GM21717 (cell line): ENCODE results near the gene HHAT.

Experiments
- ATAC-seq: cut with Tn5 transposase; IDR thresholded peaks from one replicate; pipeline ENCODE4 v1.9.1; 2021; ENCODE audit warnings: mild to moderate bottlenecking, moderate library complexity; ENCODE audit not compliant: unreplicated experiment

The HHAT gene

DNA sequence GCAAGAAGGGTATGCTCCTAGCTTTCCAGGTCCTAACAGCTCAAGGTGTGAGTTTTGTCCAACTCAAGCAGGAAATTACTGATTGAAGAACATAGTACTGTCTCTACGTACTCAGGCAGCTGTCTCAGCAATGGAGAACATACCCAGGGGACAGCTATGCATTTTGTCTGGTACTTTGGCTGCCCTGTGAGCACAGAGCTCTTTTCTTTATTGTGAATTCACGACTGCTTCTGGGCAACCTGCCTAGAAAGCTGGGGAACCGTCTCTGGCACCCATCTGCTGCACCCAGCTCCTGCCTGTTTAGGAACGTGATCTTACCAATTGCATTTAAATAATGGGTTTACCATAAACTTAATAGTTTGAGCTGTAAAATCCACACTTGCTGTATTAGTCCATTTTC is 258.1 kb downstream of the HHAT start:
- no peak for ATAC-seq

DNA sequence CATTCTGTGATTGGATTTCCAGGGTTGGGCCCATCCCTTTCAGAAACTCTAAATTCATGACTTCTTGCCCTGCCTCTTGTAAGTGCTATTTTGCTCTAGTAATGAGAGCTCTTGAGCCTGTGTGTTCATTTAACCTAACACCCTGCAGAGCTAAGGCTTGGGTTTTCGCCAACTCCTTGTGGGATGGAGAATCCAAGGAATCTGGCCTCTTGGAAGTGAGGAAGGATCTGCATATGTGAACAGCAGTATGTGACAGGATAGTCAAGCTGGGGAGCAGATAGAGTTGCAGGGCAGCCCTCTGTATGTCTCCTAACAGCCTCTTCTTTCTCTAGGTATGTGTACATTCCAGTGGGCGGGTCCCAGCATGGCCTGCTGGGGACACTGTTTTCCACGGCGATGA is 258.9 kb downstream of the HHAT start:
- ATAC-seq = no peak

DNA sequence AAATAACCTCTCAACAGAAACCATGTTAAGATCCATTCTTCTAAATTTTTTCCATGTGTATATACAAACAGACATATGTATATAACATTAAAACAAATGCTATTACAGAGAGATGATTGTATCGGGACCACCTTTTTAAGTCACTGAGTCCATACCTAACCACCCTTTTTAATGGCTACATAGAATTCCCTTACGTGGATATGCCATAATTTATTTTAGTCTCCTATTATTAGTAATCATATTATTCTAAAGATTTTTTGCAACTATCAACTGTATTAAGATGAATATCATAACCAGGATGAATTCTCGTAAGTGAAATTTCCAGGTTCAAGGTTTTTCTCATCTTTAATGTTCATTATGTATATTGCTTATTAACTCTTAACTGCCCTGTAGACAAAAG is 259.7 kb downstream of the HHAT start:
- ATAC-seq = no peak

DNA sequence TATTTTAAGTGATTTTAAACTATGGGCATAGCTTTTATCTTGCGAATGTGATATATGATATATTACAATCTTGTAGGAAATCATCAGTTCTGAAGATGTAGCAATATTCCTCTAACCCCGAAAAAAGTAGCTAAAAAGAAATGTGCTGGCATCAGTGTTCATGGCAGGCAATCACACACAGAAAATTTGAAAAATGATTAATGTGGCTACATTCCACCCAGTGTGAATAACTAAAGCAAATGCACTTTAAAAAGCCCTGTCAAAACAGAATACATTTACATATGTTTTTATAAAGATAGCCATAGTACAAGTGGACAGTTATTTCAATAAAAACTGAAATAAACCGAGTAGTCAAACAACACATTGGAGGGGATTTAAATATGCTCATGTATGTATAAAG is 260.2 kb downstream of the HHAT start:
- ATAC-seq = no peak

DNA sequence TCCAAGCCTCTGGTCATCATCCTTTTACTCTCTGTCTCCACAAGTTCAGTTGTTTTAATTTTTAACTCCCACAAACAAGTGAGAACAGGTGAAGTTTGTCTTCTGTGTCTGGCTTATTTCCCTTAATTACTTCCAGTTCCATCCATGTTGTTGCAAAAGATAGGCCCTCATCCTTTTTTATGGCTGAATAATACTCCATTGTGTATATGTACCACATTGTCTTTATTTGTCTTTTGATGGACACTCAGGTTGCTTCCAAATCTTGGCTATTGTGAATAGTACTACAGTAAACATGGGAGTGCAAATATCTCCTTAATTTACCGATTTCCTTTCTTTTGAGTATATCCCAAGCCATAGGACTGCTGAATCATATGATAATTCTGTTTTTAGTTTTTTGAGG is 262.5 kb downstream of the HHAT start:
- no peak for ATAC-seq

DNA sequence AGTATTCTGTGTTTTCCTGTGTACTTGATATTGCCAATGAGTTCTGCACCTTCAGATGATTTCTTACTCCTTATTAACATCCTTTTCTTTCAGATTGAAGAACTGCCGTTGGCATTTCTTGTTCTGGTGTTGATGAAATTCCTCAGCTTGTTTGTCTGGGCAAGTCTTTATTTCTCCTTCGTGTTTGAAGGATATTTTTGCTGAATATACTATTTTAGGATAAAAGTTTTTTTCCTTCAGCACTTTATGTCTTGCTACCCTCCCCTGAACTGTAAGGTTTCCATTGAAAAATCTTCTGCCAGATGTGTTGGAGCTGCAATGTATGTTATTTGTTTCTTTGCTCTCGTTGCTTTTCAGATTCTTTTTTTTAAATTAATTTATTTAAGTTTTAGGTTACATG is 265.9 kb downstream of the HHAT start:
- ATAC-seq = no peak

DNA sequence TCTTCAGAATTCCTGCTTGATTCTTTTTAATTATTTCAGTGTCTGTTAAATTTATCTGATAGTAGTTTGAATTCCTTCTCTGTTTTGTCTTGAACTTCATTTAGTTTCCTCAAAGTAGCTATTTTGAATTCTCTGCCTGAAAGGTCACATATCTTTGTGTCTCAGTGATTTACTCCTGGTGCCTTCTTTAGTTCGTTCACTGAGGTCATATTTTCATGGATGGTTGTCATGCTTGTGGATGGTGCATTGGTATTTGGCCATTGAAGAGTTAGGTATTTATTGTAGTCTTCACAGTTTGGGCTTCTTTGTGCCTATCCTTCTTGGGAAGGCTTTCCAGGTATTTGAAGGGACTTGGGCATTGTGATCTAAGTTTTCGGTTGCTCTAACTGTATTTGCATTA is 267.9 kb downstream of the HHAT start:
- ATAC-seq = no peak

DNA sequence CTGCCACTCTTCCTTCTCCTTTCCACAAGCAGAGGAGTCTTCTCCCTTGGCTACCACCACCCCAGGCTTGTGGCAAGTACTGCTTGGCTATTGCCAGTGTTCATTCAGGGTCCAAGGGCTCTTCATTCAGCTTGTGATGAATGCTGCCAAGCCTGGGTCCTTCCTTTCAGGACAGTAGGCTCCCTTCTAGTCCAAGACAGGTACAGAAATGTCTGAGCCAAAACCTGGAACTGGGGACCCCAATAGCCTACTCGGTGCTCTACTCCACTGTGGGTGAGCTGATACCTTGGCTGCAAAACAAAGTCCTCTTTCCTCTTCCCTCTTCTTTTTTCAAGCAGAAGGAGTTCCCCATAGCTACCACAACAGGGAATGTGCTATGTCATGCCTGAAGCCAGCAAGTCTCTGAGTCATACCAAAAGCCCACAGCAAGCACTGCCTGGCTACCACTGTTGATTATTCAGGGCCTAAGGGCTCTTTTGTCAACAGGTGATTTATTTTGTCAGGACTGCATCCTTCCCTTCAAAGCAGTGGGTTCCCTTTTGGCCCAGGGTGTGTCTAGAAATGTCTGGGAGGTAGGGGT is 268.9 kb downstream of the HHAT start:
- peak; percentile 97 for ATAC-seq

DNA sequence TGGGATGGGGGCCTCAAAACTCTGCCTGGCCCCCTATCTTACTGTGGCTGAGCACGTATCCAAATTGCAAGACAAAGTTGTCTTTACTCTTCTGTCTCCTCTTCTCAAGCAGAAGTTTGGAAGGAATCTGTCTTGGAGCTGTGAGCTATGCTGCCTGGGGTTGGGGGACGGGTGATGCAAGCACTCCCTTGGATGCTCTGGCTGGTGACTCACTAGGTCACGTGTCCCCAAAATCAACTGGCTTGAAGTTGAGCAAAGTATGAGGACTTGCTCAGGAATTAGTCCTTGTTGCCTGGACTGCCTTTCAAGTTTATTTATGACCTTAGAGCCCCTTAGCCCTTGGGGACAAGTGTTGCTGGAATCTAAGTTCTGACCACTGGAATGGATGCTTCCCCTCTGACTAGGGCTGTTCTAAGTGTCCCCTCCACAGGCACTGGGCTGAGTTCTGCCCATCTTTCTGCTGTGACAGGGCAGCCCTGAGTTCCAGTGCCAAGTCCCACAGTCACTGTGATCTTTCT is 269.5 kb downstream of the HHAT start:
- ATAC-seq = peak; percentile 20

DNA sequence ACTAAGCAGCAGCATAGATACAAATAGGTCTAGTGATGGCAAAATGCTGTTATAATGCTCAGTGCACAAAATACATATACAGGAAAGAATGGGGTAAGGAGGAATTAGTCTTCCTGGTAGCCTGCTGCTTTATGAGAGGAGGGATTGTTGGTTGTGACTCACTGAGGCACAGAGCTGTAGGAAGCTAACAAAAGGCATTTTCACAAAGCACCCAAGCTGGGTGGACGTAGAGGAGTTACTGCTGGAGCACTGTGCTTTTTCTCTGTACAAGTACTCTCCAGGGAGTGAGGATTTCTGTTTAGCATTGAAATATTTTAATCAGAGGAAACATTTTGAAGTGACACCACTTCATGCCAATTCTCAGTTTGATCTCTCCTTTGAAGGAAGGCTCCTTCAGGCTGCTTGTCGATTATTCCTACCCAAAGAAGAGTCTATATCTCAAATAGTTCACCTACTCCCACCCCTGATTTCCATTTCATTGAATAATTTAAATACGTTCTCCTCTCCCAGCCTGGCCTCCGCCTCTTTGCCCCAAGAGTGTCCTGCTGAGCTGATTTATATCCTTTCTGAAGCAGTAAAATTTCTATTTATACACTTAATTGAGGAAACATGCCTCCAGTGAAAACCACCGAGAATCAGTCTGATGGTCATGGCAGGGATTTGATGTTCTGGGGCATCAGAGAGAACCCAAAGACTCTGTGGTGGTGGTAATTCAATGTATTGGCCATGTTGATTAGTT is 271.9 kb downstream of the HHAT start:
- ATAC-seq = no peak

DNA sequence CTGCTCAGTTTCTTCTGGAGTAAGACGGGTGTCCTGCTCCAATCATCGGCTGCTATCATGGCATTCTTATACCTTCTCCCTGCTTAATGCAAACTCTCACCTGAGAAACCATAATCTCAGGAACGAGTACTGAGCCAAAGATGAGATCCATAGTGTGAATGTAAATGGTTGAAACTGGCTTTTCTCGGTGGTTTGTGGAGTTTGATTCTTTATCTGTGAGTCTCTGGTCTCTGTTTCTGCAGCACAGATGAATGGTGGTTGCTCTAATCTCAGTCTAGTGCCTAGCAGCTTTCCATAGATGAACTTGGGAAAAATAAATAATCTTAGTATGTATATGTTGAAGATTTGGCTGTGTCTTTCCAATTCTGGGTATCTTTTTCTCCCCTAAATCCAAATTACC is 274.4 kb downstream of the HHAT start:
- no peak for ATAC-seq

DNA sequence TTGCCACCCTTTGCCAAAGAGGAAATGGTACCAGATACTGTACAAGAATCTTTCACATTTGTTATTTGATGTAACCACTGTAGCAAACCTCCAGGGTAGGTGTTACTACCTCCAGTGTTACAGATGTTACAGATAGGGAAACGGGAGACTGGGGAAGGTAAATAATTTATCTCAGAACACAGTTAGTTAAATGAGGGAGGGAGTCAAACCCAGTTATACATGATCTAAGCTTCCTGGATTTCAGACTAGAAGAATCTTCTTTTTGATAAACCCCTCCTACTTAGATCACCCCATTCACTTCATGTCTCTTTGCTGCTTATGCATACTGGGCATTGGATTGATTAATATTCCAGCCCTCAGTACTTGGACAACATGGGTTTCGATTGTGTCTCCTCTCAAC is 276.4 kb downstream of the HHAT start:
- no peak for ATAC-seq

DNA sequence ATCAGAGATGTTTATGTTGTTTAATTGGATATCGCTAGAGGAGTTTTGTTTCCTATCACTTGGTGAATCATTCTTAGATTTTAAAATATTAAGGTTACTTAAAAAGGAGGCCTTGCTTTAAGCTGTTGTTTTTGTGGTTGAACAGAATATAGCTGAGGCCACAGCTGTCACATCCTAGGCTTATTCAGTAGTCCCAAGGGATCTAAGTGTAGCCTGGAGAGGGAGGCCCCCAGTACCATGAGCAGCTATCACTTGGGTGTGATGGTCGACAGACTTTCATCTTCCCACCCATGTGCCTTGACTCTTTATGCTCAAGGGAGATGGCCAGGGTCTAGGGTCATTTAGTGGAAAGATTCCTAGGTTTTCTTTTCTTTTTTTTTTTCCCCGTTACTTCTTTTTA is 278.7 kb downstream of the HHAT start:
- no peak for ATAC-seq

DNA sequence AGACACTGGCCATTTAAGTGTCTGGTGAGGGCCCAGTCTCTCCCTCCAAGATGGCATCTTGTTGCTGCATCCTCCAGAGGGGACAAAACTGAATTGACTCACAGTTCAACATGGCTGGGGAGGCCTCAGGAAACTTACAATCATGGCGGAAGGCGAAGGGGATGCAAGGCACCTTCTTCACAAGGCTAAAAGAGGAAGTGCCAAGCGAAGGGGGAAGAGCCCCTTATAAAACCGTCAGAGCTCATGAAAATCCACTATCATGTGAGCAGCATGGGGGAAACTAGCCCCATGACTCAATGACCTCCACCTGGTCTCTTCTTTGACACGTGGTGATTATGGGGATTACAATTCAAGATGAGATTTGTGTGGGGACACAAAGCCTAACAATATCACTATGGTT is 280.1 kb downstream of the HHAT start:
- ATAC-seq = no peak

DNA sequence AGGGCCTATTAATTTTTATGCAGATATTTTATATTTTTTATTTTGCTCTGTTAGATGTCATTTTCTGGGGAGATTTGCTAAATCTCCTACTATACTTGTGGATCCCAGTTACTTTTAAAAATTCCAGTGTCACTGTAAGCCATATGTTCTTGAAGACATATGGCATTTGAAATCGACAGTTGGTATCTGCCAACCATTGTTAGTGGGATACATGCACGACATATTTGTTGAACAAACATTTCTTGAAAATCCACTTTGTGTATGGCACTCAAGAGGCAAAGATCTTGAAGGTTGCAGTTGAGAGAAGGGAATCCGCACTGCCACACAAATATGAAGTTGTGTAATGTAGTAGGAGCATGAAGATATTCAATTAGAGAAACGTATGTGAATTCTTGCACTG is 287.7 kb downstream of the HHAT start:
- no peak for ATAC-seq

DNA sequence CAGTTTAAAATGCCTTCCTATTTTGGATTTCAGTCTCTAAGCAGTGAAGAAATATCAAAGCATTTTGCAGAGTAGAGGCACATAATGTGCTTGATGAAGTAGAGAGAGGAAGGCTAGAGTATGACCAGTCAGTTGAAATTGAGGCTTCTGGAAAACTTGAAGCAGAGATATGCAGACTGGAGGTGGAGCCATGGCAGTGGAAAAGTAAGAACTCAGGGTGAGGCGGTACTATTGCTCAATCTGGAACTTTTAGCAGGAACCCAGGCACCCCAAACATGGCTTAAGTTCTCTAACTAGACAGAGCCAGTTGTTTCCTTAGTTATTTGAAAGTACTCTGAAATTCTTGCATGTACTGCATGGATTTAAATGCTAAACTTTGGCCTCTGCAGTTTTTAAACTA is 288.6 kb downstream of the HHAT start:
- ATAC-seq = no peak

DNA sequence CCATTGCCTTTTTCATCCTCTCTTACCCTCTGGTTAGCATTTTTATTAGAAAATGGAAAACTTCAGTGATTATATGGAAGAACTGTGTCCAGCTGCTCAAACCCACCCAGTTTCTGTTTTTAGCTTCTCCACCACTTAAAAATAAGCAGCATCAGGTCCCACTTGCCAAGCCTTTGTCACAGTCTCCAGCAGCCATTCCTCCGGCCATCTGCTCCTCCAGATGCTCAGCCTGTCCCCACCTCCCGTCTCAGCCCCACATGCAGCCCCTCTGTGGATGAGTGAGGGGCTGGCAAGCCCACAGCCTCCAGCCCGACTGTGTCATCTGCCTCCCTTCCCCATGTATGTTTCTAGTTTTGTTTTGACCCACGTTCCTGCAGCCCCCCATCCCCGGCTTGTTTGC is 289.7 kb downstream of the HHAT start:
- ATAC-seq = no peak

DNA sequence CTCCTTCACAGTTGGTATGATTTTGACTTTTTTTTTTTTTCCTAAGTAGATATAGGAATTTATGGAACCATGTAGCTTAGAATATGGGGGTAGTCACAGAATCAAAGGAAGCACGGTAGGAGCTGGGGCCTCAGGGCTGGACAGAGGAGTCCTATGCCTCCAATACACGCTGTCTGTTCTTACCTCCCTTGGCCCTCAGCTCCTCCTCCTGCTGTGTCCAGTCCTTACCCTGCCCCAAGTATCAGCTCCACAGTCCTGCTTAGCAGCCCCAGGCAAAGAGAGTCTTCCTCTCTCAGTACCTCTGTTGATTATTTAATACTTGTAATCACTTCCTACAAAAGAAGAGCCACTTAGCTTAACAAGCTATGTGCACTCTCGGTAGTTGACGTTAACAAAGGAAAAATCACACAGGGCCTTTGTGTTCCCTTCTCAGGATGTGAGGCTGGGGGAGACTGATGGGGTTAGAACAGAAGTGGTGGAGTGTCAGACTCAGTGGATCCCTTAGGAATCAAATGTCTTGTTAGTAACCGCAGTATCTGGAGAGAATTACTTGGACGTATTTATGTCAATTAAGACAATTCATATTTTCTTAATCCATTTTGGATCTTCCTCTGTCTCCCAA is 292.3 kb downstream of the HHAT start:
- ATAC-seq = no peak

DNA sequence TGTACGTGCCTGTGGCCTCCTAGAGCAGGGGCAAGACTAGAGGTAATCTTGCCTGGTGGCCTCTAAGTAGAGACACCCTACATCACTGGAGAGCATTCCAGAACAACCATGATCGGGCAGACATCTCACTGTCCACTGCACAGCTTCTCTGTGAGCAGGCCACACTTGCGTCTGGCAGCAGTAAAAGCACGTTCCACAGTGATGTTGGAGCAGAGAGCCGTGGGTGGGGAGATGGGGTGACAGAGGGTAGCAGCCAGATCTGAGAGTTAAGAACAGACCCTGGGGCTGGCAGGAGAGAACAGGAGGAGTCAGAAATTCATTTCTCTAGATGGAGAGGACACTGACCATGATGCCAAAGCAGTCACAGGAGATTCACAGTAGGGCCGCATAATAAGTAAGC is 293.0 kb downstream of the HHAT start:
- no peak for ATAC-seq

DNA sequence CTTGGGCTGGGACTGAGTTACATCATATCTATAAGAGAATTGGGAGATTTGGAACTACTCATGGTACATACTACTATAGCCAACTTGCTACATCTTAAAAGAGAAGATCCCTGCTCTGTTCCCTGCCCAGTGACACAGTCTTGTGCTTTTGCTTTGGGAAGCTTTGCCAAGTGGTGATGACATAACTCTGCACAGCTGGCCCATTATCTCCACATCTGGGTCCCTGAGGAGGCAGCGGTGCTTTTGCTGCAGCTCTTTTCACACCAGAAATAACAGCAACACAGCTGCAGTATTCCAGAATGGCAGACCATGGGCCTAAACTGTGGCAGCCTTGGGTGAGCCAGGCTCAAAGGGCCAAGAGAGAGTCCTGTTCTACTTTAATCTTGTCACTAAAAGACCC is 296.0 kb downstream of the HHAT start:
- no peak for ATAC-seq

DNA sequence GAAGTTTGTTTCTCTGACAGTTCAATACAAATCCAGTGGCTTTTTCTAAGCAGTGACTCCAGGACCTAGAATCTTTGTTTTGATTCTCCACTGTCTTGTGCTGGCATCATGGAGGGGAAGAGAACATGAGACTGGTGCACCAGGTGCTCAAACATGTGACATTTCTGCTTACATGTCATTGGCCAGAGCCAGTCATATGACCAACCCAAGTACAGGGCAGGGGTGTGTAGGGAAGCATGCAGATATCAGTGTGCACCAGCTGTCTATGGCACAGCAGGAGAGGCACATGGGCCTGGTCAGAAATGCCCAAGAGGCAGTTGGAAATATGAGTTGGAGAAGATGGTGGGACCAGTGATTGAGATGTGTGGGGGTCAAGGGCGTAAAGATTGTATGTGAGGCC is 297.0 kb downstream of the HHAT start:
- ATAC-seq = no peak

DNA sequence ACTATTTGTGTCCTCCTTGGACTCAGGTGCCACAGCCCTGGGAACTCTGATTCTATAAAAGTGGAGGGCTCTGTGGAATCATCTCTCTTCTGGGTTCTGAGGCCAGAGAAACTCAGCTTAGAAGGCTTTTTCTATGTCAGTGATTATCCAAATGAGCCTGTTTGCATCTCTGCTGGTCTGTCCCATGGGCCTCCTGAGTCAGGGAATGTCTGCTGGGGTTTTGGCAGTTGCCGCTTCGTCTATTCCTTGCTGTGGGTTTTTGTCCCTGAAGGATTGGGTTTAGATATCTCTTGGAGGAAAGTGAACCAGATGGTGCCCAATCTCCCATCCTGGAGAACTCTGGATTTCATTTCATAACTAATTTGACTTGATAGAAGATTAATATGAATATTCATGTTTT is 297.6 kb downstream of the HHAT start:
- no peak for ATAC-seq
